ENCODE results near the gene DMD.

- TF ChIP-seq SIN3A (IDR thresholded peaks at IDR 0.05; ENCODE audit: borderline replicate concordance, insufficient read depth, low read length): no peak
- no peak for TF ChIP-seq TAF1 (IDR thresholded peaks at IDR 0.05; ENCODE audit: borderline replicate concordance, insufficient read depth, low read length)
- TF ChIP-seq POLR2AphosphoS5 (IDR thresholded peaks at IDR 0.05; ENCODE audit: low read depth, low read length): no peak
- TF ChIP-seq, protein P1, sequence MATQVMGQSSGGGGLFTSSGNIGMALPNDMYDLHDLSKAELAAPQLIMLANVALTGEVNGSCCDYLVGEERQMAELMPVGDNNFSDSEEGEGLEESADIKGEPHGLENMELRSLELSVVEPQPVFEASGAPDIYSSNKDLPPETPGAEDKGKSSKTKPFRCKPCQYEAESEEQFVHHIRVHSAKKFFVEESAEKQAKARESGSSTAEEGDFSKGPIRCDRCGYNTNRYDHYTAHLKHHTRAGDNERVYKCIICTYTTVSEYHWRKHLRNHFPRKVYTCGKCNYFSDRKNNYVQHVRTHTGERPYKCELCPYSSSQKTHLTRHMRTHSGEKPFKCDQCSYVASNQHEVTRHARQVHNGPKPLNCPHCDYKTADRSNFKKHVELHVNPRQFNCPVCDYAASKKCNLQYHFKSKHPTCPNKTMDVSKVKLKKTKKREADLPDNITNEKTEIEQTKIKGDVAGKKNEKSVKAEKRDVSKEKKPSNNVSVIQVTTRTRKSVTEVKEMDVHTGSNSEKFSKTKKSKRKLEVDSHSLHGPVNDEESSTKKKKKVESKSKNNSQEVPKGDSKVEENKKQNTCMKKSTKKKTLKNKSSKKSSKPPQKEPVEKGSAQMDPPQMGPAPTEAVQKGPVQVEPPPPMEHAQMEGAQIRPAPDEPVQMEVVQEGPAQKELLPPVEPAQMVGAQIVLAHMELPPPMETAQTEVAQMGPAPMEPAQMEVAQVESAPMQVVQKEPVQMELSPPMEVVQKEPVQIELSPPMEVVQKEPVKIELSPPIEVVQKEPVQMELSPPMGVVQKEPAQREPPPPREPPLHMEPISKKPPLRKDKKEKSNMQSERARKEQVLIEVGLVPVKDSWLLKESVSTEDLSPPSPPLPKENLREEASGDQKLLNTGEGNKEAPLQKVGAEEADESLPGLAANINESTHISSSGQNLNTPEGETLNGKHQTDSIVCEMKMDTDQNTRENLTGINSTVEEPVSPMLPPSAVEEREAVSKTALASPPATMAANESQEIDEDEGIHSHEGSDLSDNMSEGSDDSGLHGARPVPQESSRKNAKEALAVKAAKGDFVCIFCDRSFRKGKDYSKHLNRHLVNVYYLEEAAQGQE (IDR thresholded peaks at IDR 0.05; ENCODE audit: insufficient read depth in 1 of 2, low read depth in 2 of 2, low read length in 2 of 2): no peak
- TF ChIP-seq FOXP2 (optimal IDR thresholded peaks at IDR 0.05; ENCODE audit: borderline replicate concordance, extremely low read depth, extremely low read length, insufficient read depth): no peak
Observed at GRCh38 chrX:32280489-32280888, 930.9 kb downstream of the DMD start.
